GM10248 (cell line): ENCODE measurements around the gene TLNRD1.

Experiments
- CTCF ChIA-PET: fragments of 300-600 bp; sonication (Branson Sonifier 250); formaldehyde crosslinking; extraction: SDS; loops from one replicate; lab custom pipeline; 2021; ENCODE audit warnings: antibody characterized with exemption; lab: Yijun Ruan, JAX
- POLR2A ChIA-PET: fragments of 350-650 bp; sonication (Branson Sonifier 250); formaldehyde crosslinking; extraction: SDS; loops from one replicate; lab custom pipeline; 2020; ENCODE audit warnings: antibody characterized with exemption; lab: Yijun Ruan, JAX
- DNase-seq: peaks from one replicate; pipeline ENCODE4 v3.0.0; 2012; ENCODE audit errors: extremely low spot score
- CTCF ChIP-seq: IDR thresholded peaks from 2 replicates; pipeline ENCODE4 v1.5.1; 2012; ENCODE audit warnings: mild to moderate bottlenecking, low read depth; ENCODE audit errors: extremely low read depth, missing control alignments, control extremely low read depth

The TLNRD1 gene

DNA sequence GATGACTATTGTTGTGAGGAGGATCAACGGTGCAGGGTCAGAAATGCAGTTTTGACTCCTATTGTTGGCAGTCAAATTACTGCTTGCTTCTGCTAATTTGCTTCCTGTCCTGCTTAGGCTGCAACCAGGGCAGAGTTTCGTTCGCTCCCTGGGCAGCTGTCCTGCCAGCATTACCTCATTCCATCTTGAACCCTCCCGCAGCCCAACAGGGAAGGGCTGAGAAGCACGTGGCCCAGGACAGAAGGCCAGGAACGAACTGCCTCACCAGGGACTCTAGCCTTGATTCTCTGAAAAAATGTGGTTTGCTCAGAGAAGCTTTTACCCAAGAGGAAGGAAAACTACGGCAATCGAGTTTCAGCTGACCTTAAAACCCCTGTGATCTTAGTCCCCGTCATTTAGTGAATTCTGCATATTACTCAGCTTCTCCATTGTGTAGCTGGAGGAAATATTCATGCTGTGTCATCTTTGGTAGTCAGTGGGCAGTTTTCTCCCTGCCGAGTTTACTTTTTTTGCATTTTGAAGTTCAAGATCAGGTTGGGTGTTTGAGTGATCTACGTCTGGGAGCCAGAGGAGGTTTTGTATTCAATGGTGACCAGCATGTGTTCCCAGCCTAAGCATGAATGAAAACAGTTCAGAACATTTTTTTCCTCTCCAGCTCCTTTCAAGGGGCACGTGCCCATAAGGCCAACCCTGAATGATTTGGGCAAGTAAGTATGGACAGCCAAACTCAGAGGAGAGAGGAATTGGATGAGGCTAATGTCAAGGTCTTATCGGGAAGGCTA lies 23.0 kb downstream of the TLNRD1 start:
- TF ChIP-seq CTCF = no peak
- ChIA-PET CTCF (interaction anchor here (0.7 to 1.4 kb wide), 6 partner anchors 8 to 242 kb away, joined by 3 to 5 read pairs (median 4); no protein-coding TSS in a partner anchor), POLR2A (interaction anchor here (0.8 to 1.2 kb wide), 2 partner anchors 9 to 22 kb away, joined by 3 to 5 read pairs; no protein-coding TSS in a partner anchor)
- DNase-seq = peak; percentile 79

GRCh38 chr15:81024265-81024872 lies 23.6 kb downstream of the TLNRD1 start:
- POLR2A ChIA-PET = interaction anchor here (1.2 kb wide), 1 partner anchor 8 kb away, joined by 5 read pairs; no protein-coding TSS in a partner anchor
- CTCF ChIA-PET = interaction anchor here (0.7 to 1.4 kb wide), 7 partner anchors 9 to 242 kb away, joined by 3 to 5 read pairs (median 4); no protein-coding TSS in a partner anchor
- TF ChIP-seq CTCF = no peak
- no peak for DNase-seq

DNA sequence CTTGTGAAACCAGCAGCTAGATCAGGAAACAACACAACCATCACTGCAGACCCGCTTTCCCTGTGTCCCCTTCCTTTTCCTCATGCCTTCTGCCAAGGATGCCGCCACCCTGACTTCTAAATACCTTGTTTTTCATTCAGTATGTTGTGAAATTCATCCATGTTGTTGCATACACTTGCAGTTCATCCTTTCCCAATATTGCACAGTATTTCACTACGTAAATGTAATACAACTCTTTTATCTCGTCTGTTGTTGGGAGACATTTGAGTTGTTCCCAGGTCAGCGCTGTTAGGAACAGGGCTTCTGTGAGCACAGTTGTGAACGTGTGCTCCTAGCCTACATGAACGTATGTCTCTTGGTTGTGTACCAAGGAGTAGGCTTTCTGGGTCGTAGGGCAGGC lies 24.2 kb downstream of the TLNRD1 start:
- DNase-seq = no peak
- CTCF ChIA-PET = interaction anchor here (0.7 to 1.4 kb wide), 4 partner anchors 10 to 241 kb away, joined by 3 to 5 read pairs (median 4); no protein-coding TSS in a partner anchor
- POLR2A ChIA-PET = no interaction called here
- no peak for TF ChIP-seq CTCF

DNA sequence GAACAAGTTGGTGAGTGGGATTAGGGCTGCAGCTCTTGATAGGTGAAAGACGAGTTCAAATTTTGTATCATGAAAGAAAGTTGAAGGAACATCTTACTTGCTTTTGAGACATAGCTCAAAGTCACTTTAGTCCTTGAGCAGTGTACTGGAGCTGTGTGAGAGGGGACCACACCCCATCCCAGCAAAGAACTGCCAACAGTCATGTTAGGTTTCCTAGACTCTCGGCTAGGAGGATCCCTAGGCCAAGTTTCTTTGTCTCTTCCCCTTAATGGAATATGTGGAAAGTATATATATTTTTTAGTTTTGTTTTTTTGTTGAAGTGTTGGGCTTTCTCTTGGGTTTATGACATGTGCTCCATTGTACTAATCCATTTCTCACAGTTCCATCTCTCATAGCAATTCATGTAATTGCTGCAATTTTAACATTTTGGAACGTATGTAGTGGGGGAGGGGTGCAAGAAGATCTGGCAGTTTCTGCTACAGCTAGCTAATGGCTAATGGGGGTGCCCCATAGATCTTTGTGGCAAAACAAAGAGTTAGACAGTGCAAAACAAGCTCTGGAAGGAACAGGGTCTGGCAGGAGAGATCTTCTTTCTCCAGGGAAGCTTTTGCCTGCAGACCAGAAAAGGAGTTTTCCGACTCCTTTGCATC lies 25.1 kb downstream of the TLNRD1 start:
- CTCF ChIA-PET = interaction anchor here (0.7 to 3.0 kb wide), 10 partner anchors 9 to 250 kb away, joined by 3 to 10 read pairs (median 4); no protein-coding TSS in a partner anchor
- TF ChIP-seq CTCF = no peak
- POLR2A ChIA-PET = no interaction called here
- DNase-seq = no peak

- no peak for DNase-seq
- ChIA-PET POLR2A (interaction anchor here (0.7 kb wide), 1 partner anchor 11 kb away, joined by 3 read pairs; no protein-coding TSS in a partner anchor), CTCF (interaction anchor here (0.8 to 3.0 kb wide), 8 partner anchors 8 to 251 kb away, joined by 3 to 10 read pairs (median 3); no protein-coding TSS in a partner anchor)
- TF ChIP-seq CTCF = no peak
Observed at GRCh38 chr15:81026836-81027599, 26.3 kb downstream of the TLNRD1 start.
